NOMO-1 treated with dmso at 0.1 percent for 144 hours (cell line): Measurements from ENCODE around the gene EGLN2.
"Not testable (repeated sequence)": the region's sequence is repeated elsewhere in the genome, so short reads cannot be mapped to it uniquely, and the experiment has no call there.

ENCODE experiments used
- DNase-seq: peaks from one replicate; lab custom pipeline; 2025; ENCODE audit not compliant: unreplicated experiment; lab: John Stamatoyannopoulos, UW

Gene EGLN2

DNA sequence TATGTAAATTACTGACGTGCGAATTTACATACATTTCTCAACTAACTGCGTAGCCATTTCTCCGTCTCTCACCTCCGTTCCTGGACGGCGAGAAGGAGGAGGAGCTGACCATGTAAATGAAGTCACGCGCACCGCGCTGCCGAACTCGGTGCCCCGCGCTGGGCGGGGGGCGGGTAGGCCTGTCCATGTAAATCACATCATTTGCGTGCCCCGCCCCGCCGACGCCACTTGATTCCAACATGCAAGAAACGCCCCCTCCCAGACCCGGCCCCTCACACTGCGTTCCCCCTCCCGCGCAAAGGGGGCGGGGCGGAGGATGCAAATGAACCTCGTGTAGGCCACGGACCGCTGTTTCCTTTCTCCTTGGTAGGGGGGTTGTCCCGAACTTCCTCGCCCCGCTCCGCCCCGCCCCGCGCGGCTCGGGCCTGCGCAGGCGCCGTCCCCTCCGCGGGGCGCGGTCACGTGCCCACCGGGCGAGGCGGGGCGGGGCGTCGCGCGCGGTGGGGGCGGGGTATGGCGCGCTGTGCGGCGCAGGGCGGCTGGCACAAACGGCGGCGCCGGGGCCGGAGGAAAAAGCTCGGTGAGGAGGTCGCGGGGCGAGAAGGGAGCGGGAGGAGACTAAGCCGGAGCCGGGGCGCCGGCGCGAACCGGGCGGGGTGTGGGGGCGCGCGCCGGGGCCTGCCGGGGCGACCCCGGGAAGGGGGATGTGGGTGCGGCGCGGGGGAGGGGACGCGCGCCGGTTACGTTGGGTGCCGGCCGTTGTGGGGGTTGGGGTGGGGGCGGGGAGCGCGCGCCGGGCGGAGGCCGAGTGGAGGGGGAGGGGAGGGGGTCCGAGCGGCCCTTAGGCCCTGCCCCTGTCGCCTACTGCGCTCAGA, at the start of gene EGLN2:
Gene EGLN2, plus strand, starts transcription at position 509 of the 875 bp plus-strand sequence. CDS start 1,382 bp downstream, outside the sequence.
- peak; percentile 97 for DNase-seq

- DNase-seq: peak; percentile 98
Observed at GRCh38 chr19:40750058-40750873, 48.7 kb upstream of the EGLN2 start, which contains the start of gene ACTMAP. Gene ACTMAP (minus strand): TSS chr19:40750477. CDS start chr19:40749803, 674 bp downstream.

DNA sequence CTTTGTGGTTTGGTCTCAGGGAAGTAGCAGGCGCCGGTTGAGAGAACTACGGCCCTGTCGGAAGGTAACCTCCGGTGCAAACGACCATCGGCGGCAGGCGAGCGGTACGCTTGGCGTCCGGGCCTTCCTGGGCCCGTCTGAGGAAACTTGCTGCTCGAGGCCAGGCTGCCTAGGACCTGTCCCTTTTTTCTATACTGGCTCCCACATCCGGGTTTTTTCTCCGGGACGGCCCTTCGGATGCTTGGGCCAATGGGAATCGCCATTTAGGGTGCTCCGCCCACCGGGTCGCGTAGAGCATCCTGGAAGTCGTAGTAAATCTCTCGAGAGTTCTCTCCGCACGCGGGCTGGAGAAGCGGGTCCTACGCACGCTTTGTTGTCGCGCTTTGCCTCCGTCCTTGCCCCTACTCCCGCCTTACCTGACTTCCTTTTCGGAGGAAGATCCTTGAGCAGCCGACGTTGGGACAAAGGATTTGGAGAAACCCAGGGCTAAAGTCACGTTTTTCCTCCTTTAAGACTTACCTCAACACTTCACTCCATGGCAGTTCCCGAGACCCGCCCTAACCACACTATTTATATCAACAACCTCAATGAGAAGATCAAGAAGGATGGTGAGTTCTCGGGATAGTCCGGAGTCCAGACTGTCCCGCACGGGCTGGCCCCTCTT, 48.0 kb upstream of the EGLN2 start, which contains the start of gene SNRPA:
Gene SNRPA, plus strand, starts transcription at position 330 of the 664 bp plus-strand sequence. Its CDS starts 206 bp downstream, at position 536.
- peak; percentile 93 for DNase-seq

GRCh38 chr19:40752257-40752781, 46.7 kb upstream of the EGLN2 start:
- no peak for DNase-seq

DNA sequence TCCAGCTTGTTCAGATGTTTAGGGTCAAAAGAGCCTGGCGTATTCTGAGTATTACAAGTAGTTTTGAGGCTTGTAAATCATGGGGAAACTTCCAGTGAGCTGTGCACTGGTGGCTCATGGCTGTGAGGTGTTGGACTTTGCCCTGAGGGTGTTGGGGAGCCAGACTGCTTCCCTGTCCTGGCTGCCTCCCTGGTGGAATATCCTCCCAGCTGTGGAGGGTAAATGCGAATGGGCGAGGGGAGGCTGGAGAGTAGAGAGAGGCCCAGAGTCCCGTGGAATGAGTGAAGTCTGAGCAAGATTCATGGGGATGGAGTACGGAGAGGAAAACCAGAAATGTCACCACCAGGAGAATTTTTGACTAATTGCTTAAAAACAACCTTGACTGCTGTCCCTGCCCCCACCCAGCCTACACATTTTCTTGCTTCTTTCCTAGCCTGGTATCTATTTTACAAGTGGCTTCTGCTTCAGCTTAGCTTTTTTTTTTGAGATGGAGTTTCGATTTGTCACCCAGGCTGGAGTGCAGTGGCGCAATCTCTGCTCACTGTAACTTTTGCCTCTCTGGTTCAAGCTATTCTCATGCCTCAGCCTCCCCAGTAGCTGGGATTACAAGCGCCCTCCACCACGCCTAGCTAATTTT, 44.3 kb upstream of the EGLN2 start:
- DNase-seq: peak; percentile 32

- no peak for DNase-seq
Observed at GRCh38 chr19:40755248-40755624, 43.8 kb upstream of the EGLN2 start.

- DNase-seq: no peak
Observed at GRCh38 chr19:40755791-40756190, 43.2 kb upstream of the EGLN2 start.

GRCh38 chr19:40756502-40757110, 42.4 kb upstream of the EGLN2 start:
- DNase-seq: no peak

GRCh38 chr19:40758491-40758890, 40.5 kb upstream of the EGLN2 start:
- DNase-seq: no peak

DNA sequence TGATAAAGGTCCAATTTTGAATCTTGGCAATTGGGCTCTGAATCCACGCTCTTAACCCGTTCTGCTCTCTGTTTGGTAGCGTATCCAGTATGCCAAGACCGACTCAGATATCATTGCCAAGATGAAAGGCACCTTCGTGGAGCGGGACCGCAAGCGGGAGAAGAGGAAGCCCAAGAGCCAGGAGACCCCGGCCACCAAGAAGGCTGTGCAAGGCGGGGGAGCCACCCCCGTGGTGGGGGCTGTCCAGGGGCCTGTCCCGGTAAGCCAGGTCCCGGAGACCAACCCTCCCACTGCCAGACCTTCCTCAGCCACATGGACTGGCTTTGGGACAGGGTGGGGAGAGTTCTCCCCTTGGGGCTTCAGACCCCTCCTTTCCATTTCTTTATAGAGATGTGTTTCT, 39.6 kb upstream of the EGLN2 start:
- no peak for DNase-seq

GRCh38 chr19:40762754-40763470, 36.1 kb upstream of the EGLN2 start:
- DNase-seq: no peak

GRCh38 chr19:40763526-40763925, 35.5 kb upstream of the EGLN2 start:
- no peak for DNase-seq

- DNase-seq: no peak
Observed at GRCh38 chr19:40763963-40764362, 35.0 kb upstream of the EGLN2 start.

GRCh38 chr19:40766385-40766784, 32.6 kb upstream of the EGLN2 start:
- DNase-seq: not testable (repeated sequence)

DNA sequence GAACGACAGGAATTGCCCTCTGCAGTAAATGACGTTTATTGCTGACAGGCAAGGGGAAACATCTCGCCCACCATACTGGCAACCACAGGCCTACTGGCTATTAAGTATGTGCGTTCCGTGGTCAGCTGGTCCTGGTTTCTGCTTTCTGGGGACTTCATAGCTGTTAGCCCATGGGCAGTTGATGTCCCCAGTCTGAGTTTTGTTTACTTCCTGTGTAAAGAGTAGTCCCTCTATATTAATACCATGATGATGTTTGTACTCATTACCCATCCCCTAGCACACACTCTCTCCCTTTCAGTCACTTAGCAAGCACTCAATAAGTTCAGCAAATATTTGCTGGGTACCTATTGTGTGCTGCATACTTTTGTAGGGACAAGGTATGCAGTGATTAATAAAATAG, 30.1 kb upstream of the EGLN2 start:
- DNase-seq: no peak

GRCh38 chr19:40771101-40771862, 27.7 kb upstream of the EGLN2 start:
- not testable (repeated sequence) for DNase-seq

GRCh38 chr19:40774916-40775631, 23.9 kb upstream of the EGLN2 start, which contains the start of gene MIA:
Gene MIA (plus strand): TSS chr19:40775521. CDS start chr19:40775543, 22 bp downstream.
- no peak for DNase-seq

- no peak for DNase-seq
Observed at GRCh38 chr19:40775632-40776022, 23.4 kb upstream of the EGLN2 start.
